GM21526 (cell line): ENCODE results near the gene PCBP1.
"Not testable (repeated sequence)": the region's sequence is repeated elsewhere in the genome, so short reads cannot be mapped to it uniquely, and the experiment has no call there.

Experiments
- ATAC-seq: cut with Tn5 transposase; IDR thresholded peaks from one replicate; pipeline ENCODE4 v1.9.1; 2021; ENCODE audit warnings: moderate library complexity; ENCODE audit not compliant: unreplicated experiment, low FRiP score

The PCBP1 gene

GRCh38 chr2:70123051-70123828, 36.0 kb downstream of the PCBP1 start:
- no peak for ATAC-seq

DNA sequence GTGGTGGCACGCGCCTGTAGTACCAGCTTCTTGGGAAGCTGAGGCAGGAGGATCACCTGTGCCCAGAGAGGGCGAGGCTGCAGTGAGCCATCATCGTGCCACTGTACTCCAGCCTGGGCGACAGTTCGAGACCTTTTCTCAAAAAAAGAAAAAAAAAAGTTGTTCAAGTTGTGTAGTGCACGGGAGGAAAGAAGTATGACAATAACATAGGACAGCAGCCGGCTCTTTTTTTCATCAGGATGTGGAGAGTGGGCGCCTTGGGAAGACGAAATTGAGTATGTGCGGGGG, 36.5 kb downstream of the PCBP1 start:
- no peak for ATAC-seq

DNA sequence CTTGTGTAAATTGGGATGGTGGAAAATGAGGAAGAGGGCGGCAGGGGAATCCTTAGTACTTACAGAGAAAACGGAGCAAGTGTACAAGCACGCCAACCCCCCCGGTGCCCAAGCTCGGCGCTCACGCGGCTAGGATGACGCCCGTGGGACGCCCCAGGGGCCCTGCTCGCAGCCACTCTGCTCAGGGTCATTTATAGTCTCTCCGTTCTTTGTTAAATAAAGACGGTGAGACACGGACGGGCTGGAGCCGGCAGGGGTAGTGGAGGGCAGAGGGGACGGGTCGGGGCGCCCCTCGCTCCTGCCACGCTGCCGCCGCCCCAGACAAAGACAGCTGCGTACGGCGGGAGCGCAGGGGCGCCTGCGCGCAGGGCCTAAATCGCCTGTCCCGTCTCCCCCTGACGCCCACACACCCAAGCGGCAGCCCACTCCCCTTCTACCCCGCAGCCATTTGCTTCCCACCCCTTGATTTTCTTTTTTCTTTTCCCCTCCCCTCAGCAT, 37.8 kb downstream of the PCBP1 start:
- ATAC-seq = no peak

GRCh38 chr2:70125498-70125898, 38.2 kb downstream of the PCBP1 start:
- no peak for ATAC-seq

DNA sequence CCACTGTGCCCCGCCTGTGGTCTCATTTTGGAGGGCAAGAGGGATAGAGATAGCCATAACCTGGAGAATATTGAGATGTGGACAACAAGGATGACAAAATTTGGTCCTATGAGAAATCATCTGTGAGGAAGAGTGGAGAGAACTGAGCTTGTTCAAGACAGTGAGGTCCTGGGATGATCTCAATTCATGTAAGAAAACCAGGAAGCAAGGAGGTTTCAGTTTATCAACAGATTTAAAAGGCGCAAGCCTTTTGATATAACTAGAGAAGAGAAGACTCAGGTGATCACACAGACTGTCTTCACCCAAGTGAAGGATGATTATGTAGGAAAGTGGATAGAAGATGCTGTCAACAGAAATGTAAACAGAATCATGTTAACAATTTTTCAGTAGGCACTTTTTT, 39.1 kb downstream of the PCBP1 start:
- ATAC-seq = no peak

- no peak for ATAC-seq
These were observed 40.7 kb downstream of the PCBP1 start for GRCh38 chr2:70128005-70128404.

- not testable (repeated sequence) for ATAC-seq
These were observed 44.3 kb downstream of the PCBP1 start for GRCh38 chr2:70131344-70132143.

DNA sequence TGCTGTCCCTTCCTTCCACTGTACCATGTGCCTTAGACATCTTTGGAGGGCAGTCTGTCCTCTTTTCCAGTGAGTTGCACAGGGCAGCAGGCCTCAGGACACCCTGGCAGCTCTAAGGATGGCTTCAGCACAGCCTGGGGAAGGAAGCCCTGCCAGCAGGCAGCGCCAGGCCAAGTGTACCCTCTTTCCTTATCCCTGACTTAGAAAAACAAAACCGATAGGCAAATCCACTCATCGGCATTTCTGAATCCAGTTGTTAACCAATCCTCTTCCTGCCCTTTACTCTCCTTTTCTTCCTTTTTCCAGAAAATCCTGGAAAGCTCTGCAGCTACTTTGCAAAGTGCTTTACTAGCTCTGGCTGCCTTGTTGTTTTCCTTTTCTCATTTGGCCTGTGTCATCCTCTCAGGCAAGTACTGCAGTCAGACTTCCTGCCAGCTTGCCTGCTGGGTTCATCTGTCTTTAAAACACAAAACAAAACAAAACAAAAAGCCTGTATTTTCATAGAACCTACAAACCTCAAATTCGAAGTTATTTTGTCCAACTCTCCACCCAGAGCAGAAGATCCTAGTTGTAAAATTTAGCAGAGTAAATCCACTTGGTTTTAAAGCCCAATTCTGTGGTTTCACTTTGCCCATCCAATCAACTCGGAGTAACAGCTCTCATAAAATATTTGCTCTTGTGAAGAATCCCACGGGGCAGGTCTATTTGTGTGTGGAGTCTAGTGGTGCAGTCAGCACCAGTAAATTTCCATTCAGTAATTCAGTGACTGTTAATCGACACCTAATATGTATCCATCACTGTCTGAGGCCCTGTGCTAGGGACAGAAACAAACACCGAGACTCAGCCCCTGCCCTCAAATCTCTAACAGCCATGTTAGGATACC, 45.2 kb downstream of the PCBP1 start:
- peak; percentile 34 for ATAC-seq

GRCh38 chr2:70133127-70133452, 45.8 kb downstream of the PCBP1 start:
- ATAC-seq = no peak

- no peak for ATAC-seq
These were observed 46.4 kb downstream of the PCBP1 start for GRCh38 chr2:70133491-70134322.

GRCh38 chr2:70134323-70134983, 47.2 kb downstream of the PCBP1 start:
- ATAC-seq = not testable (repeated sequence)
